Measurements from ENCODE around the gene IMMP2L.

DNA sequence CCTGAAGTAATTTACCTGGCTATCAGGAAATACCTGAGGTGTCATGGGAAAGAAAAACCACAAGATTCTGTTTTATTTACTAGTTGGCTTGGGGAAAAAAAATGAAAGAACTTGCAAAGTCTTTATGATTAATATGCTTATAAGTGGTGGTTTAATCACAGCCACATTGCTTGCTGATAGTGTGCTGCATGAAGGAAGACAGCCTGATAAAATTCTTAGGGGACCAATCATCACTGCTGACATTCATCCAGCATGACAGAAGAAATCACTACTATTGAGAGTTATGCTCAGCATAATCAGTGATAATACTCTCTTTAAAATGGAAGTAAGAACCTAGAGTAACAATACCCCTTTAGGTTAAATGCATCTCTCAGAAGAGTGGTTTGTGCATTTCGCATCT is 621.5 kb downstream of the IMMP2L start:
- no peak for TF ChIP-seq POLR2A (IDR thresholded peaks at IDR 0.05; ENCODE audit: low read depth)
- TF ChIP-seq, protein P1, sequence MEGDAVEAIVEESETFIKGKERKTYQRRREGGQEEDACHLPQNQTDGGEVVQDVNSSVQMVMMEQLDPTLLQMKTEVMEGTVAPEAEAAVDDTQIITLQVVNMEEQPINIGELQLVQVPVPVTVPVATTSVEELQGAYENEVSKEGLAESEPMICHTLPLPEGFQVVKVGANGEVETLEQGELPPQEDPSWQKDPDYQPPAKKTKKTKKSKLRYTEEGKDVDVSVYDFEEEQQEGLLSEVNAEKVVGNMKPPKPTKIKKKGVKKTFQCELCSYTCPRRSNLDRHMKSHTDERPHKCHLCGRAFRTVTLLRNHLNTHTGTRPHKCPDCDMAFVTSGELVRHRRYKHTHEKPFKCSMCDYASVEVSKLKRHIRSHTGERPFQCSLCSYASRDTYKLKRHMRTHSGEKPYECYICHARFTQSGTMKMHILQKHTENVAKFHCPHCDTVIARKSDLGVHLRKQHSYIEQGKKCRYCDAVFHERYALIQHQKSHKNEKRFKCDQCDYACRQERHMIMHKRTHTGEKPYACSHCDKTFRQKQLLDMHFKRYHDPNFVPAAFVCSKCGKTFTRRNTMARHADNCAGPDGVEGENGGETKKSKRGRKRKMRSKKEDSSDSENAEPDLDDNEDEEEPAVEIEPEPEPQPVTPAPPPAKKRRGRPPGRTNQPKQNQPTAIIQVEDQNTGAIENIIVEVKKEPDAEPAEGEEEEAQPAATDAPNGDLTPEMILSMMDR (IDR thresholded peaks at IDR 0.05) = no peak
- no peak for TF ChIP-seq POLR2AphosphoS5 (IDR thresholded peaks at IDR 0.05)
- no peak for TF ChIP-seq EP300 (IDR thresholded peaks at IDR 0.05)

All from esophagus muscularis mucosa (tissue), 4 donors.